MCF 10A (cell line): ENCODE measurements around the gene STOML1. TPM values are rescaled to one million over a fixed set of nuclear protein-coding genes. Genes with fewer than 3 reads are reported as not detected.

Experiments
- BruUV-seq: library from RNA; stranded (reverse); fragments of 400-500 nt; replicated peaks from 2 replicates; lab custom pipeline; 2021; lab: Mats Ljungman, UMichigan
- CTCF ChIA-PET: fragments of 300-600 bp; sonication (Branson Sonifier 250); formaldehyde crosslinking; extraction: SDS; loops from one replicate; lab custom pipeline; 2021; ENCODE audit warnings: antibody characterized with exemption, inconsistent platforms; lab: Yijun Ruan, JAX
- POLR2A ChIA-PET: fragments of 300-600, 350-650 bp; sonication (Branson Sonifier 250); formaldehyde crosslinking; extraction: SDS; loops from one replicate; lab custom pipeline; 2020; ENCODE audit warnings: antibody characterized with exemption, inconsistent platforms; lab: Yijun Ruan, JAX
- DNase-seq: peaks from one replicate; pipeline ENCODE4 v3.0.0-alpha.2; 2018; ENCODE audit not compliant: unreplicated experiment
- H3K27ac Mint-ChIP-seq: one replicate; pipeline ENCODE4 v1.8.0; 2022; ENCODE audit warnings: mild to moderate bottlenecking, low read depth, mixed read lengths; ENCODE audit not compliant: unreplicated experiment
- H3K27me3 Mint-ChIP-seq: one replicate; pipeline ENCODE4 v1.8.0; 2022; ENCODE audit warnings: mixed read lengths; ENCODE audit not compliant: insufficient read depth, unreplicated experiment
- H3K36me3 Mint-ChIP-seq: one replicate; pipeline ENCODE4 v1.8.0; 2022; ENCODE audit warnings: mild to moderate bottlenecking, moderate library complexity, mixed read lengths; ENCODE audit not compliant: insufficient read depth, unreplicated experiment
- H3K4me1 Mint-ChIP-seq: one replicate; pipeline ENCODE4 v1.8.0; 2022; ENCODE audit warnings: mixed read lengths; ENCODE audit not compliant: insufficient read depth, unreplicated experiment
- H3K4me3 Mint-ChIP-seq: one replicate; pipeline ENCODE4 v1.8.0; 2022; ENCODE audit warnings: mild to moderate bottlenecking, moderate library complexity, mixed read lengths; ENCODE audit not compliant: unreplicated experiment
- H3K9me3 Mint-ChIP-seq: one replicate; pipeline ENCODE4 v1.8.0; 2022; ENCODE audit warnings: mixed read lengths; ENCODE audit not compliant: unreplicated experiment
- CTCF ChIP-seq: fragments of 200-600 bp; IDR thresholded peaks from one replicate; pipeline ENCODE4 v1.8.0; 2022; ENCODE audit warnings: antibody characterized with exemption, mild to moderate bottlenecking; ENCODE audit not compliant: unreplicated experiment
- intact Hi-C: fragments of 100-400 bp; cut with micrococcal nuclease; formaldehyde crosslinking; loops from 2 replicates; pipeline ENCODE4 v1.14.1; 2022
- total RNA-seq: library from RNA; stranded (reverse); gene quantifications from 2 replicates; pipeline ENCODE4 v1.2.3, GENCODE V29; 2022

The STOML1 gene
- total RNA-seq, 1 experiment from 2014 or later, result 17.6 TPM

- no peaks in the 10 kb centered on the region for H3K36me3 Mint-ChIP-seq
- H3K4me1 Mint-ChIP-seq, result peaks cover 10% of the 10 kb centered on the region
- intact Hi-C loops, result no loop called here
- no peak for DNase-seq
- no peak overlapping the region for H3K4me3 Mint-ChIP-seq
- TF ChIP-seq CTCF, result no peak
- H3K27ac Mint-ChIP-seq, result no peak overlapping the region
- no peaks in the 10 kb centered on the region for H3K9me3 Mint-ChIP-seq
- POLR2A ChIA-PET, result no interaction called here
- no peaks in the 10 kb centered on the region for H3K27me3 Mint-ChIP-seq
- CTCF ChIA-PET, result interaction anchor here (0.8 to 1.5 kb wide), 2 partner anchors 21 to 63 kb away, joined by 3 read pairs; no protein-coding TSS in a partner anchor
- no TSS peak for BruUV-seq
Observed at GRCh38 chr15:73942751-73943270, 49.3 kb downstream of the STOML1 start.

GRCh38 chr15:73941871-73942635 lies 50.0 kb downstream of the STOML1 start:
- DNase-seq, result no peak
- Mint-ChIP-seq H3K27ac (no peak overlapping the region), H3K4me3 (no peak overlapping the region), H3K27me3 (no peaks in the 10 kb centered on the region), H3K36me3 (no peaks in the 10 kb centered on the region), H3K9me3 (no peaks in the 10 kb centered on the region), H3K4me1 (peaks cover 10% of the 10 kb centered on the region)
- CTCF ChIA-PET, result no interaction called here
- BruUV-seq, result no TSS peak
- intact Hi-C loops, result no loop called here
- no peak for TF ChIP-seq CTCF
- POLR2A ChIA-PET, result no interaction called here

- H3K9me3 Mint-ChIP-seq, result no peaks in the 10 kb centered on the region
- ChIA-PET CTCF (no interaction called here), POLR2A (no interaction called here)
- H3K27ac Mint-ChIP-seq, result no peak overlapping the region
- intact Hi-C loops, result no loop called here
- DNase-seq, result no peak
- H3K27me3 Mint-ChIP-seq, result no peaks in the 10 kb centered on the region
- no TSS peak for BruUV-seq
- TF ChIP-seq CTCF, result no peak
- peaks cover 13% of the 10 kb centered on the region for H3K4me1 Mint-ChIP-seq
- H3K4me3 Mint-ChIP-seq, result no peak overlapping the region
- no peaks in the 10 kb centered on the region for H3K36me3 Mint-ChIP-seq
Observed at GRCh38 chr15:73941449-73941848, 50.6 kb downstream of the STOML1 start.

GRCh38 chr15:73941044-73941443 lies 51.1 kb downstream of the STOML1 start:
- CTCF ChIA-PET, result no interaction called here
- no peak for TF ChIP-seq CTCF

More at GRCh38 chr15:73941044-73941443, 51.1 kb downstream of the STOML1 start:
- Mint-ChIP-seq H3K4me3 (no peak overlapping the region), H3K27ac (no peak overlapping the region), H3K4me1 (peaks cover 16% of the 10 kb centered on the region), H3K27me3 (no peaks in the 10 kb centered on the region), H3K36me3 (no peaks in the 10 kb centered on the region), H3K9me3 (no peaks in the 10 kb centered on the region)
- no TSS peak for BruUV-seq
- POLR2A ChIA-PET, result interaction anchor here (0.6 kb wide), 1 partner anchor 13 kb away, joined by 3 read pairs; no protein-coding TSS in a partner anchor
- intact Hi-C loops, result no loop called here
- DNase-seq, result peak; percentile 18
